DND-41 (cell line): ENCODE measurements around the gene RANBP9.

Source experiments
- ATAC-seq: fragments of 200-7000 bp; cut with Tn5 transposase; 3 replicates; pipeline ENCODE4 v1.9.1; 2021; ENCODE audit warnings: low read depth; ENCODE audit not compliant: insufficient read depth
- DNase-seq: peaks from one replicate; pipeline ENCODE4 v3.0.0-alpha.2; 2020
- H2AFZ ChIP-seq: 2 replicates; pipeline ENCODE4 v1.6.0; 2012; ENCODE audit warnings: low read depth, low read length
- H3K27ac ChIP-seq: 2 replicates; pipeline ENCODE4 v1.5.1; 2012; ENCODE audit warnings: low read length, inconsistent platforms
- H3K27me3 ChIP-seq: fragments of 200-600 bp; sonication (generic); 2 replicates; pipeline ENCODE4 v1.6.0; 2012; ENCODE audit warnings: low read length, mild to moderate bottlenecking, inconsistent platforms; ENCODE audit not compliant: insufficient read depth, poor library complexity
- H3K36me3 ChIP-seq: 2 replicates; pipeline ENCODE4 v1.5.1; 2012; ENCODE audit warnings: low read length, inconsistent platforms; ENCODE audit not compliant: insufficient read depth
- H3K4me1 ChIP-seq: 2 replicates; pipeline ENCODE4 v1.5.1; 2012; ENCODE audit warnings: mild to moderate bottlenecking, low read length; ENCODE audit not compliant: insufficient read depth
- H3K4me2 ChIP-seq: 2 replicates; pipeline ENCODE4 v1.6.0; 2012; ENCODE audit warnings: mild to moderate bottlenecking, moderate library complexity, low read length, inconsistent platforms; ENCODE audit not compliant: insufficient read depth
- H3K4me3 ChIP-seq, 2 experiments: fragments of 200-600 bp in 1 of 2; shearing (Covaris generic) in 1 of 2; 2 replicates each; pipeline ENCODE4 v1.5.1; 2012 to 2016; ENCODE audit warnings: inconsistent platforms in 2 of 2, low read length in 2 of 2, mild to moderate bottlenecking in 2 of 2, low read depth in 1 of 2, moderate library complexity in 1 of 2
- H3K79me2 ChIP-seq: 2 replicates; pipeline ENCODE4 v1.6.0; 2012; ENCODE audit warnings: low read length, inconsistent platforms; ENCODE audit not compliant: insufficient read depth
- H3K9ac ChIP-seq: 2 replicates; pipeline ENCODE4 v1.6.0; 2012; ENCODE audit warnings: low read depth, mild to moderate bottlenecking, inconsistent platforms, low read length, moderate library complexity
- H3K9me3 ChIP-seq: 2 replicates; pipeline ENCODE4 v1.5.1; 2012; ENCODE audit warnings: low read length, moderate library complexity, mild to moderate bottlenecking, inconsistent platforms; ENCODE audit not compliant: insufficient read depth, severe bottlenecking
- H4K20me1 ChIP-seq: 2 replicates; pipeline ENCODE4 v1.6.0; 2012; ENCODE audit warnings: low read length; ENCODE audit not compliant: insufficient read depth
- CTCF ChIP-seq: IDR thresholded peaks from 2 replicates; pipeline ENCODE4 v1.5.1; 2012; ENCODE audit warnings: borderline replicate concordance, low read length, moderate library complexity, mild to moderate bottlenecking; ENCODE audit not compliant: poor library complexity, severe bottlenecking; ENCODE audit errors: extremely low read depth
- EZH2 ChIP-seq: IDR thresholded peaks from 3 replicates; pipeline ENCODE4 v1.6.1; 2012; ENCODE audit warnings: borderline replicate concordance, low read depth, mild to moderate bottlenecking, moderate library complexity, low read length, inconsistent platforms; ENCODE audit not compliant: severe bottlenecking

Gene RANBP9

GRCh38 chr6:13660893-13661292 lies 50.7 kb downstream of the RANBP9 start:
- Histone ChIP-seq H2AFZ (no peak overlapping the region), H3K36me3 (peaks cover 11% of the 10 kb centered on the region; the same call in 1 of the 2 replicates), H3K27me3 (no peaks in the 10 kb centered on the region), H3K27ac (no peak overlapping the region), H3K9ac (no peak overlapping the region), H3K79me2 (peaks cover 95% of the 10 kb centered on the region), H3K4me1 (no peaks in the 10 kb centered on the region), H4K20me1 (peaks cover 44% of the 10 kb centered on the region), H3K4me3 (no peak overlapping the region), H3K9me3 (no peaks in the 10 kb centered on the region), H3K4me2 (no peak overlapping the region)
- ATAC-seq: no peak
- no peak for DNase-seq
- TF ChIP-seq EZH2: no peak
- no peak for TF ChIP-seq CTCF

GRCh38 chr6:13660273-13660672 lies 51.4 kb downstream of the RANBP9 start:
- no peak for TF ChIP-seq EZH2
- TF ChIP-seq CTCF: no peak
- peaks cover 44% of the 10 kb centered on the region for H4K20me1 ChIP-seq
- no peaks in the 10 kb centered on the region for H3K4me1 ChIP-seq
- H3K4me3 ChIP-seq: no peak overlapping the region
- no peak overlapping the region for H3K9ac ChIP-seq
- H3K36me3 ChIP-seq: peaks cover 15% of the 10 kb centered on the region; the same call in 1 of the 2 replicates
- no peak for ATAC-seq
- no peak overlapping the region for H3K27ac ChIP-seq
- H3K9me3 ChIP-seq: no peaks in the 10 kb centered on the region
- H3K4me2 ChIP-seq: no peak overlapping the region
- H2AFZ ChIP-seq: no peak overlapping the region
- no peak for DNase-seq
- H3K79me2 ChIP-seq: peaks cover 94% of the 10 kb centered on the region
- H3K27me3 ChIP-seq: no peaks in the 10 kb centered on the region

- TF ChIP-seq CTCF (no peak), EZH2 (no peak)
- H3K4me2 ChIP-seq: no peak overlapping the region
- peaks cover 47% of the 10 kb centered on the region for H3K36me3 ChIP-seq
- no peak for DNase-seq
- H3K4me3 ChIP-seq: no peak overlapping the region
- no peak for ATAC-seq
- H3K4me1 ChIP-seq: no peaks in the 10 kb centered on the region
- no peaks in the 10 kb centered on the region for H3K27me3 ChIP-seq
- no peak overlapping the region for H3K9ac ChIP-seq
- H3K79me2 ChIP-seq: peaks cover 71% of the 10 kb centered on the region
- no peak overlapping the region for H3K27ac ChIP-seq
- H4K20me1 ChIP-seq: peaks cover 22% of the 10 kb centered on the region; the same call in 1 of the 2 replicates
- H2AFZ ChIP-seq: no peak overlapping the region
- no peaks in the 10 kb centered on the region for H3K9me3 ChIP-seq
Measured at GRCh38 chr6:13655700-13656099, 55.9 kb downstream of the RANBP9 start.

GRCh38 chr6:13654496-13654895 lies 57.1 kb downstream of the RANBP9 start:
- Histone ChIP-seq H4K20me1 (peaks cover 13% of the 10 kb centered on the region; the same call in 1 of the 2 replicates), H3K4me3 (no peak overlapping the region), H3K27me3 (no peaks in the 10 kb centered on the region), H3K9me3 (no peaks in the 10 kb centered on the region), H3K4me2 (no peak overlapping the region), H3K4me1 (no peaks in the 10 kb centered on the region), H2AFZ (no peak overlapping the region), H3K27ac (no peak overlapping the region), H3K9ac (no peak overlapping the region), H3K36me3 (peaks cover 55% of the 10 kb centered on the region), H3K79me2 (peaks cover 64% of the 10 kb centered on the region)
- no peak for ATAC-seq
- no peak for DNase-seq
- TF ChIP-seq EZH2: no peak
- no peak for TF ChIP-seq CTCF
